H1 (cell line): ENCODE results near the gene SERPINB6.

Source experiments
- CTCF ChIP-seq, 3 experiments: IDR thresholded peaks; 1 replicate in 2 of 3; 2 replicates in 1 of 3; pipeline versions ENCODE4 v1.5.1 to v1.6.1; 2011; ENCODE audit warnings: low read length in 3 of 3, mild to moderate bottlenecking in 3 of 3, inconsistent platforms in 2 of 3, low read depth in 1 of 3, moderate library complexity in 1 of 3; ENCODE audit not compliant: insufficient read depth in 1 of 3; ENCODE audit errors: control extremely low read depth in 1 of 3
- EP300 ChIP-seq, 2 experiments: IDR thresholded peaks; 1 replicate in 1 of 2; 2 replicates in 1 of 2; pipeline ENCODE4 v1.6.1; 2011 to 2012; ENCODE audit warnings: low read depth in 2 of 2, low read length in 2 of 2, mild to moderate bottlenecking in 2 of 2, borderline replicate concordance in 1 of 2, inconsistent platforms in 1 of 2, moderate library complexity in 1 of 2
- EZH2 ChIP-seq: fragments of 200-600 bp; sonication (generic); IDR thresholded peaks from 2 replicates; pipeline ENCODE4 v1.7.1; 2012; ENCODE audit warnings: low read depth, mild to moderate bottlenecking, moderate library complexity, low read length, inconsistent platforms; ENCODE audit not compliant: severe bottlenecking
- HDAC6 ChIP-seq: IDR thresholded peaks from one replicate; pipeline ENCODE4 v1.7.1; 2012; ENCODE audit warnings: low read depth, mild to moderate bottlenecking, inconsistent platforms, low read length, moderate library complexity
- POLR2A ChIP-seq, 2 experiments: IDR thresholded peaks; 1 replicate in 1 of 2; 2 replicates in 1 of 2; pipeline ENCODE4 v1.6.1; 2011; ENCODE audit warnings: low read depth in 2 of 2, low read length in 2 of 2, mild to moderate bottlenecking in 2 of 2; ENCODE audit errors: control extremely low read depth in 1 of 2
- SP1 ChIP-seq: IDR thresholded peaks from 2 replicates; pipeline ENCODE4 v1.6.1; 2011; ENCODE audit warnings: low read depth, low read length
- TCF12 ChIP-seq: IDR thresholded peaks from 2 replicates; pipeline ENCODE4 v1.6.1; 2011; ENCODE audit warnings: low read depth, mild to moderate bottlenecking, low read length
- YY1 ChIP-seq: IDR thresholded peaks from 2 replicates; pipeline ENCODE4 v1.6.1; 2011; ENCODE audit warnings: low read depth, mild to moderate bottlenecking, low read length

- TF ChIP-seq TCF12 = no peak
- TF ChIP-seq EP300 (IDR thresholded peaks at IDR 0.05; ENCODE audit: borderline replicate concordance in 1 of 2, low read depth in 2 of 2, low read length in 2 of 2) = no peak
- no peak for TF ChIP-seq CTCF (IDR thresholded peaks at IDR 0.05; ENCODE audit: control extremely low read depth in 1 of 3, insufficient read depth in 1 of 3, low read depth in 1 of 3, low read length in 3 of 3)
- no peak for TF ChIP-seq POLR2A (IDR thresholded peaks at IDR 0.05; ENCODE audit: control extremely low read depth in 1 of 2, low read depth in 2 of 2, low read length in 2 of 2)
- no peak for TF ChIP-seq YY1
- no peak for TF ChIP-seq HDAC6
- no peak for TF ChIP-seq SP1
- no peak for TF ChIP-seq EZH2
Measured at GRCh38 chr6:2917801-2918445, 53.4 kb downstream of the SERPINB6 start.
